HepG2 (cell line): Measurements from ENCODE around the gene DOCK4.

Source experiments
- BRCA1 ChIP-seq: sonication (generic); formaldehyde crosslinking; IDR thresholded peaks from 2 replicates; pipeline ENCODE4 v1.4.0; 2020; ENCODE audit warnings: missing genetic modification reagents
- CEBPB ChIP-seq: IDR thresholded peaks from 2 replicates; pipeline ENCODE4 v1.6.1; 2011; ENCODE audit warnings: low read depth, low read length, improper control_type of control experiment, borderline replicate concordance
- CTCF ChIP-seq: sonication (generic); formaldehyde crosslinking; IDR thresholded peaks from 2 replicates; pipeline ENCODE4 v1.5.0; 2020; ENCODE audit warnings: mild to moderate bottlenecking, missing genetic modification reagents, moderate library complexity
- FOXA1 ChIP-seq, 2 experiments: fragments of 450-650 bp in 1 of 2; sonication (generic) in 1 of 2; formaldehyde crosslinking in 1 of 2; IDR thresholded peaks; 2 replicates each; pipeline versions ENCODE4 v1.4.0 to v1.6.1; 2016 to 2020; ENCODE audit warnings: missing genetic modification reagents in 1 of 2
- HMGA1 ChIP-seq: sonication (generic); formaldehyde crosslinking; conservative IDR thresholded peaks from 2 replicates; pipeline ENCODE4 v1.4.0; 2020; ENCODE audit warnings: missing genetic modification reagents
- HNRNPL ChIP-seq: fragments of 200-400 bp; formaldehyde crosslinking; IDR thresholded peaks from 2 replicates; pipeline ENCODE4 v1.6.1; 2017; ENCODE audit warnings: mild to moderate bottlenecking, low read depth, low read length
- IRF1 ChIP-seq: sonication (generic); formaldehyde crosslinking; IDR thresholded peaks from 2 replicates; pipeline ENCODE4 v1.4.0; 2020; ENCODE audit warnings: low read depth, mild to moderate bottlenecking, missing genetic modification reagents
- NR2C2 ChIP-seq: sonication (generic); formaldehyde crosslinking; IDR thresholded peaks from 2 replicates; pipeline ENCODE4 v1.4.0; 2020; ENCODE audit warnings: missing genetic modification reagents, mild to moderate bottlenecking, moderate library complexity, borderline replicate concordance
- RFX5 ChIP-seq: IDR thresholded peaks from 2 replicates; pipeline ENCODE4 v1.6.1; 2011; ENCODE audit warnings: low read depth, low read length, improper control_type of control experiment
- ZBTB4 ChIP-seq: sonication (generic); formaldehyde crosslinking; IDR thresholded peaks from 2 replicates; pipeline ENCODE4 v1.4.0; 2020; ENCODE audit warnings: missing genetic modification reagents, mild to moderate bottlenecking, borderline replicate concordance
- ZBTB49 ChIP-seq: sonication (generic); formaldehyde crosslinking; IDR thresholded peaks from 2 replicates; pipeline ENCODE4 v1.4.0; 2020; ENCODE audit warnings: missing genetic modification reagents, borderline replicate concordance
- ZNF678 ChIP-seq: sonication (generic); formaldehyde crosslinking; IDR thresholded peaks from 2 replicates; pipeline ENCODE4 v1.4.0; 2020; ENCODE audit warnings: mild to moderate bottlenecking, missing genetic modification reagents

- TF ChIP-seq FOXA1 (IDR thresholded peaks at IDR 0.05), result no peak
- no peak for TF ChIP-seq FOXA1 (CRISPR knock-in tag; IDR thresholded peaks at IDR 0.05)
- no peak for TF ChIP-seq CEBPB
- no peak for TF ChIP-seq RFX5
- no peak for TF ChIP-seq IRF1
- TF ChIP-seq HMGA1, result no peak
- TF ChIP-seq NR2C2, result no peak
- no peak for TF ChIP-seq ZBTB49 (CRISPR knock-in tag)
- no peak for TF ChIP-seq ZBTB4 (CRISPR knock-in tag)
- TF ChIP-seq CTCF (CRISPR knock-in tag), result no peak
- TF ChIP-seq ZNF678 (CRISPR knock-in tag), result no peak
- no peak for TF ChIP-seq BRCA1 (CRISPR knock-in tag)
- TF ChIP-seq HNRNPL, result no peak
Measured at GRCh38 chr7:111860248-111860647, 346.0 kb downstream of the DOCK4 start.
